ENCODE measurements around the gene ZP2. TPM values are rescaled to one million over a fixed set of nuclear protein-coding genes. Genes with fewer than 3 reads are reported as not detected.

ZP2 gene
- polyA plus RNA-seq, 1 experiment, result not detected

- no peaks in the 10 kb centered on the region for H3K36me3 ChIP-seq (ENCODE audit: control insufficient read depth, insufficient read depth, low read length)
- POLR2A ChIA-PET, result no interaction called here
- no peak for DNase-seq (ENCODE audit: low read depth)
- TF ChIP-seq, protein P1, sequence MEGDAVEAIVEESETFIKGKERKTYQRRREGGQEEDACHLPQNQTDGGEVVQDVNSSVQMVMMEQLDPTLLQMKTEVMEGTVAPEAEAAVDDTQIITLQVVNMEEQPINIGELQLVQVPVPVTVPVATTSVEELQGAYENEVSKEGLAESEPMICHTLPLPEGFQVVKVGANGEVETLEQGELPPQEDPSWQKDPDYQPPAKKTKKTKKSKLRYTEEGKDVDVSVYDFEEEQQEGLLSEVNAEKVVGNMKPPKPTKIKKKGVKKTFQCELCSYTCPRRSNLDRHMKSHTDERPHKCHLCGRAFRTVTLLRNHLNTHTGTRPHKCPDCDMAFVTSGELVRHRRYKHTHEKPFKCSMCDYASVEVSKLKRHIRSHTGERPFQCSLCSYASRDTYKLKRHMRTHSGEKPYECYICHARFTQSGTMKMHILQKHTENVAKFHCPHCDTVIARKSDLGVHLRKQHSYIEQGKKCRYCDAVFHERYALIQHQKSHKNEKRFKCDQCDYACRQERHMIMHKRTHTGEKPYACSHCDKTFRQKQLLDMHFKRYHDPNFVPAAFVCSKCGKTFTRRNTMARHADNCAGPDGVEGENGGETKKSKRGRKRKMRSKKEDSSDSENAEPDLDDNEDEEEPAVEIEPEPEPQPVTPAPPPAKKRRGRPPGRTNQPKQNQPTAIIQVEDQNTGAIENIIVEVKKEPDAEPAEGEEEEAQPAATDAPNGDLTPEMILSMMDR (IDR thresholded peaks at IDR 0.05; ENCODE audit: insufficient read depth, low read depth, low read length), result no peak
- no peak within 1 kb of the TSS for H3K4me3 ChIP-seq (ENCODE audit: low read depth, low read length)
- H3K27me3 ChIP-seq (ENCODE audit: control insufficient read depth, insufficient read depth, low read length), result peaks cover 5% of the 10 kb centered on the region
- CTCF ChIA-PET, result interaction anchor here (0.6 to 0.7 kb wide), 2 partner anchors 122 to 1390 kb away, joined by 3 to 4 read pairs; no protein-coding TSS in a partner anchor
These were observed 60.9 kb downstream of the ZP2 start, which contains the start of gene DNAH3 for GRCh38 chr16:21150375-21151001. DNAH3 (minus strand) TSS chr16:21150846; CDS start chr16:21150319, 527 bp downstream.

Other genes with a start within 250 kb of the ZP2 start
- not detected in 2 replicates for gene DNAH3, start 60.7 kb downstream of the ZP2 start, polyA plus RNA-seq (2011; rRNA removed)
- gene LDAF1, start 52.9 kb downstream of the ZP2 start, polyA plus RNA-seq (2011; rRNA removed), result 28.1 and 31.1 TPM in 2 replicates
- not detected in 2 replicates for gene ANKS4B, start 22.1 kb upstream of the ZP2 start, polyA plus RNA-seq (2011; rRNA removed)
- not detected in 2 replicates for gene CRYM, start 66.7 kb upstream of the ZP2 start, polyA plus RNA-seq (2011; rRNA removed)